H1 (cell line): Measurements from ENCODE around the gene OR52N2. TPM values are rescaled to one million over a fixed set of nuclear protein-coding genes. Genes with fewer than 3 reads are reported as not detected.

Experiments
- HDAC2 ChIP-seq, 2 experiments: fragments of 300-600 bp in 1 of 2; sonication (generic) in 1 of 2; IDR thresholded peaks; 2 replicates each; pipeline ENCODE4 v1.6.1; 2011 to 2012; ENCODE audit warnings: low read depth in 2 of 2, low read length in 2 of 2, mild to moderate bottlenecking in 2 of 2, moderate library complexity in 2 of 2, borderline replicate concordance in 1 of 2, inconsistent platforms in 1 of 2
- JUN ChIP-seq: IDR thresholded peaks from 2 replicates; pipeline ENCODE4 v1.6.1; 2011; ENCODE audit warnings: low read depth, mild to moderate bottlenecking, improper control_type of control experiment, low read length
- RXRA ChIP-seq: IDR thresholded peaks from 2 replicates; pipeline ENCODE4 v1.6.1; 2011; ENCODE audit warnings: low read depth, mild to moderate bottlenecking, low read length, moderate library complexity; ENCODE audit not compliant: insufficient read depth
- polyA plus RNA-seq, 7 experiments: library from polyadenylated mRNA; depleted of rRNA in 3 of 7; stranded (reverse) in 5 of 7; unstranded in 2 of 7; fragments of >200 nt in 5 of 7; fragments of 200-250 nt in 2 of 7; gene quantifications; 1 replicate in 5 of 7; 2 replicates in 1 of 7; 4 replicates in 1 of 7; pipeline versions ENCODE4 v1.2.1 to v1.2.3, GENCODE V29; 2011 to 2013; ENCODE audit warnings: missing spikeins in 2 of 7, mixed read lengths in 2 of 7
- total RNA-seq: library from RNA; stranded (reverse); fragmentation: NEBNext Ultra II Directional; extraction: Animal tissue kit (Norgen Biotek cat#: 25700); gene quantifications from 2 replicates; pipeline ENCODE4 v1.2.1, GENCODE V29; 2021
- TF ChIP-seq, protein P1 (sequence below): IDR thresholded peaks from 2 replicates; pipeline ENCODE4 v1.6.1; 2012; ENCODE audit warnings: inconsistent platforms

The OR52N2 gene
- total and polyA plus RNA-seq, 2 of the 8 experiments (the other 6 are each of a cell fraction or from before 2014, with no cell fraction given) = 0.39 to 4.8 TPM

GRCh38 chr11:5803982-5804381 lies 4.7 kb upstream of the OR52N2 start (continued):
- TF ChIP-seq, protein P1, sequence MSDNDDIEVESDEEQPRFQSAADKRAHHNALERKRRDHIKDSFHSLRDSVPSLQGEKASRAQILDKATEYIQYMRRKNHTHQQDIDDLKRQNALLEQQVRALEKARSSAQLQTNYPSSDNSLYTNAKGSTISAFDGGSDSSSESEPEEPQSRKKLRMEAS = no peak
- no peak for TF ChIP-seq HDAC2 (IDR thresholded peaks at IDR 0.05; ENCODE audit: borderline replicate concordance in 1 of 2, low read depth in 2 of 2, low read length in 2 of 2)
- TF ChIP-seq RXRA = no peak
- no peak for TF ChIP-seq JUN
